Epithelial cell of prostate (primary cell): Measurements from ENCODE around the gene CARMIL1.

ENCODE experiments used
- DNase-seq: peaks from one replicate; pipeline ENCODE4 v3.0.0-alpha.2; 2011; ENCODE audit warnings: low read depth, low spot score
- H3K27ac ChIP-seq: fragments of 450-650 bp; 2 replicates; pipeline ENCODE4 v1.5.1; 2017; ENCODE audit warnings: mild to moderate bottlenecking

The CARMIL1 gene

GRCh38 chr6:25660512-25660911 is 381.3 kb downstream of the CARMIL1 start:
- H3K27ac ChIP-seq, result no peak overlapping the region
- DNase-seq, result peak; percentile 83

- no peak for DNase-seq
- H3K27ac ChIP-seq, result no peak overlapping the region
These were observed 382.1 kb downstream of the CARMIL1 start for GRCh38 chr6:25661129-25661779.

GRCh38 chr6:25665455-25665854 is 386.3 kb downstream of the CARMIL1 start:
- no peak overlapping the region for H3K27ac ChIP-seq
- DNase-seq, result no peak

GRCh38 chr6:25669413-25669812 is 390.2 kb downstream of the CARMIL1 start:
- H3K27ac ChIP-seq, result no peak overlapping the region
- DNase-seq, result no peak
